ENCODE data around the gene DVL2.

DNA sequence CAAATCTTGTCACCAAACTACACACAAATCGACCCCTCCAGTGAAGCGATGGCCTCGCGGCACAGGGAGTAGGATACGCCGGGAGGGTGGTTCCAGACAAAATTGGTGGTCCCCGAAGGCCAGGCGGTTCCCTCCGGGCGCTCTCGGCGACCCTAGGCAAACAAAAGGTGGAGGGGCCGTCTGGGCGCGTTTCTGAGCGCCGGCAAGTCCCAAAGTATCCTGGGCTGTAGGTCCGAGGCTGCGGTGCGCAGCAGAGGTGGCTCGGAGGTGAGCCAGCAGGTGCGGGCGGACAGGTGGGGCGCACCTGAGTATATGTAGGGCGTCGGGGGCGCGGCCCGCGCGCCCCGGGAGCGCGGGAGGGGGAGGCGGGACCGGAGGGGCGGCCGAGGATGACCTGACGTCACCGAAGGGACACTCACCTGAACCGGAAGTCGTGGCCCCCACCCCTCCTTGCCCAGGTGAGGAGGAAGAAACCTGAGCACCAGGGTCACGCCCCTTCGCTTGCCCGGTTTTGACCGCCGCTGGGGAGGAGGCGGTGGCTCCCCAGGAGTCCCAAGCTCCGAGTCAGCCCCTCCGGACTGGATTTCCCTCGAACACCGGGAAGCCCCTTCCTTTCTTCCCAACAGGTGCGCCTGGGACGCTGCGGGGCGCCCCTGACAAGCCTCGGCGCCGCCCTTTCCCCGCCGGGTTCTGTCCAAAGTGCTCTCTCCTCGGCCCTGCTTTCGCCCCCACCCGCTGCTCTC lies 28.0 kb upstream of the DVL2 start, which contains the start of gene CLDN7:
- no peak for TF ChIP-seq POLR2AphosphoS5 (IDR thresholded peaks at IDR 0.05; ENCODE audit: low read depth, low read length)
- TF ChIP-seq TAF1 (IDR thresholded peaks at IDR 0.05; ENCODE audit: borderline replicate concordance, insufficient read depth, low read length) = no peak

Data from PFSK-1 (cell line).